Astrocyte (in vitro differentiated cells and primary cell): ENCODE measurements around the gene DOCK3.

Source experiments
- CTCF ChIP-seq: IDR thresholded peaks from 2 replicates; pipeline ENCODE4 v1.5.1; 2011; ENCODE audit warnings: low read depth, mild to moderate bottlenecking, inconsistent platforms, low read length, moderate library complexity; ENCODE audit not compliant: insufficient read depth
- EZH2 ChIP-seq: IDR thresholded peaks from 2 replicates; pipeline ENCODE4 v1.6.1; 2012; ENCODE audit warnings: mild to moderate bottlenecking, low read length, inconsistent platforms; ENCODE audit not compliant: insufficient read depth

- no peak for TF ChIP-seq CTCF
- no peak for TF ChIP-seq EZH2
Measured at GRCh38 chr3:51106242-51106876, 431.6 kb downstream of the DOCK3 start.
